Measurements from ENCODE around the gene ZNF281.

GRCh38 chr1:200379432-200379757 is 30.4 kb downstream of the ZNF281 start:
- no peak for TF ChIP-seq CTCF (IDR thresholded peaks at IDR 0.05)
- no peak for TF ChIP-seq EZH2phosphoT487 (IDR thresholded peaks at IDR 0.05)
